Measurements from ENCODE around the gene ATP5F1D. TPM values are rescaled to one million over a fixed set of nuclear protein-coding genes. Genes with fewer than 3 reads are reported as not detected.

Gene ATP5F1D
- total RNA-seq, 1 experiment from 2014 or later = 102 TPM

- POLR2A ChIA-PET (ENCODE audit: unreplicated experiment) = no interaction called here
- Histone ChIP-seq H3K9me3 (ENCODE audit: low read length) (no peaks in the 10 kb centered on the region), H2AFZ (ENCODE audit: low read length) (no peak overlapping the region), H3K4me3 (ENCODE audit: low read length) (no peak overlapping the region), H3K9me2 (replicated peaks; ENCODE audit: low read length) (no peaks in the 10 kb centered on the region), H4K20me1 (ENCODE audit: low read length) (no peaks in the 10 kb centered on the region), H3K27ac (ENCODE audit: low read length) (no peak overlapping the region), H3K27me3 (ENCODE audit: low read length) (peaks cover 31% of the 10 kb centered on the region), H3K36me3 (ENCODE audit: low read depth, low read length) (no peaks in the 10 kb centered on the region), H3F3A (ENCODE audit: low read length, unreplicated experiment) (no peaks in the 10 kb centered on the region), H3K4me1 (ENCODE audit: insufficient read depth, low read length) (no peaks in the 10 kb centered on the region), H3K4me2 (ENCODE audit: low read length) (no peak overlapping the region), H3K79me2 (ENCODE audit: low read length) (no peaks in the 10 kb centered on the region), H3K9ac (ENCODE audit: low read length) (no peak overlapping the region)
- ATAC-seq = no peak
- no TSS peak for BruUV-seq (replicated peaks)
- CTCF ChIA-PET = no interaction called here
- intact Hi-C loops (cut with micrococcal nuclease) = no loop called here
- TF ChIP-seq CTCF (conservative IDR thresholded peaks at IDR 0.05; ENCODE audit: low read depth, low read length) (no peak), EZH2phosphoT487 (IDR thresholded peaks at IDR 0.05; ENCODE audit: borderline replicate concordance, low read length) (no peak), EZH2 (IDR thresholded peaks at IDR 0.05; ENCODE audit: low read length, unreplicated experiment) (no peak)
- DNase-seq = no peak
Measured at GRCh38 chr19:1284293-1284978, 42.9 kb downstream of the ATP5F1D start.

GRCh38 chr19:1284979-1285736 lies 43.6 kb downstream of the ATP5F1D start:
- Histone ChIP-seq H3K4me2 (ENCODE audit: low read length) (no peak overlapping the region), H3K27ac (ENCODE audit: low read length) (no peak overlapping the region), H3K79me2 (ENCODE audit: low read length) (no peaks in the 10 kb centered on the region), H3K9me2 (replicated peaks; ENCODE audit: low read length) (no peaks in the 10 kb centered on the region), H3K4me3 (ENCODE audit: low read length) (no peak overlapping the region), H3K36me3 (ENCODE audit: low read depth, low read length) (no peaks in the 10 kb centered on the region), H3K27me3 (ENCODE audit: low read length) (peaks cover 38% of the 10 kb centered on the region), H2AFZ (ENCODE audit: low read length) (no peak overlapping the region), H3K9me3 (ENCODE audit: low read length) (no peaks in the 10 kb centered on the region), H3F3A (ENCODE audit: low read length, unreplicated experiment) (no peaks in the 10 kb centered on the region), H3K9ac (ENCODE audit: low read length) (no peak overlapping the region), H3K4me1 (ENCODE audit: insufficient read depth, low read length) (no peaks in the 10 kb centered on the region), H4K20me1 (ENCODE audit: low read length) (no peaks in the 10 kb centered on the region)
- no TSS peak for BruUV-seq (replicated peaks)
- CTCF ChIA-PET = no interaction called here
- no peak for ATAC-seq
- POLR2A ChIA-PET (ENCODE audit: unreplicated experiment) = no interaction called here
- TF ChIP-seq EZH2 (IDR thresholded peaks at IDR 0.05; ENCODE audit: low read length, unreplicated experiment) (no peak), EZH2phosphoT487 (IDR thresholded peaks at IDR 0.05; ENCODE audit: borderline replicate concordance, low read length) (no peak), CTCF (conservative IDR thresholded peaks at IDR 0.05; ENCODE audit: low read depth, low read length) (no peak)
- intact Hi-C loops (cut with micrococcal nuclease) = no loop called here
- DNase-seq = no peak

All from PC-3 (cell line).